ENCODE data around the gene ISLR.

DNA sequence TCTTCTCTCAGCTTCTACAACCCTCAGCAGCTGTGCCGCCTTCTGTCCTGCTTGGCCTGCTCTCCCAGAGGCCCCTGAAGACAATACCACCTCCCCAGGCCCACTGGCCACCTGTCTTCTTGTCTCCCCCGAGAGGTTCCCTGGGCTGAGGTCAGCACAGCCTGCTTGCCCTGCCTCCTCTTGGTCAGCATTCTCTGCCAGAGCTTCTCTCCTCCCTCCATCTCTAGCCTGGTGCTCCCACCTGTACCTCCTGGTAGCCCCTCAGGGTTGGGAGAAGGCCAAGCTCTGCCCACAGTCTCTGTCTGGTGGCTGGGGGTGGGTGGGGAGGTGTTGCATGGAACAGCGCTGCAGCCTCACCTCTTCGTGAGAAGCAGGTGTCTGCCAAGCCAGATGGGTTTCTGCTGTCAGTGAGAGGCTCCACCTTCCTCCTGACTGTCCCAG, 5.6 kb upstream of the ISLR start:
- TF ChIP-seq, protein P1, sequence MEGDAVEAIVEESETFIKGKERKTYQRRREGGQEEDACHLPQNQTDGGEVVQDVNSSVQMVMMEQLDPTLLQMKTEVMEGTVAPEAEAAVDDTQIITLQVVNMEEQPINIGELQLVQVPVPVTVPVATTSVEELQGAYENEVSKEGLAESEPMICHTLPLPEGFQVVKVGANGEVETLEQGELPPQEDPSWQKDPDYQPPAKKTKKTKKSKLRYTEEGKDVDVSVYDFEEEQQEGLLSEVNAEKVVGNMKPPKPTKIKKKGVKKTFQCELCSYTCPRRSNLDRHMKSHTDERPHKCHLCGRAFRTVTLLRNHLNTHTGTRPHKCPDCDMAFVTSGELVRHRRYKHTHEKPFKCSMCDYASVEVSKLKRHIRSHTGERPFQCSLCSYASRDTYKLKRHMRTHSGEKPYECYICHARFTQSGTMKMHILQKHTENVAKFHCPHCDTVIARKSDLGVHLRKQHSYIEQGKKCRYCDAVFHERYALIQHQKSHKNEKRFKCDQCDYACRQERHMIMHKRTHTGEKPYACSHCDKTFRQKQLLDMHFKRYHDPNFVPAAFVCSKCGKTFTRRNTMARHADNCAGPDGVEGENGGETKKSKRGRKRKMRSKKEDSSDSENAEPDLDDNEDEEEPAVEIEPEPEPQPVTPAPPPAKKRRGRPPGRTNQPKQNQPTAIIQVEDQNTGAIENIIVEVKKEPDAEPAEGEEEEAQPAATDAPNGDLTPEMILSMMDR (IDR thresholded peaks at IDR 0.05; ENCODE audit: insufficient read depth, low read length): no peak
- no peak for TF ChIP-seq GABPA (IDR thresholded peaks at IDR 0.05; ENCODE audit: low read depth)
- TF ChIP-seq POLR2AphosphoS5 (IDR thresholded peaks at IDR 0.05; ENCODE audit: low read depth): no peak

Data from HL-60 (cell line).